K562 (cell line): ENCODE data around the gene CREB5. TPM values are rescaled to one million over a fixed set of nuclear protein-coding genes. Genes with fewer than 3 reads are reported as not detected.

ENCODE experiments used
- ATAC-seq: fragments of 200-7000 bp; cut with Tn5 transposase; 3 replicates; pipeline ENCODE4 v1.9.1; 2020; ENCODE audit warnings: moderate library complexity
- BruUV-seq: library from RNA; stranded (reverse); fragments of 400-500 nt; replicated peaks from 2 replicates; lab custom pipeline; 2021; lab: Mats Ljungman, UMichigan
- CTCF ChIA-PET: fragments of 300-600 bp; formaldehyde crosslinking; extraction: SDS; loops from one replicate; lab custom pipeline; 2021; ENCODE audit warnings: low intra/inter-chr PET ratio; lab: Yijun Ruan, JAX
- POLR2A ChIA-PET: fragments of 300-600, 350-650 bp; sonication (Branson Sonifier 250); formaldehyde crosslinking; extraction: SDS; loops from one replicate; lab custom pipeline; 2021; ENCODE audit warnings: antibody characterized with exemption, inconsistent platforms; lab: Yijun Ruan, JAX
- DNase-seq, 4 experiments: peaks; one replicate each; pipeline versions ENCODE4 v3.0.0 to v3.0.0-alpha.2; 2011 to 2018; ENCODE audit warnings: low spot score in 3 of 4, mixed read lengths in 3 of 4; ENCODE audit errors: extremely low read depth in 1 of 4
- FAIRE-seq: peaks from 2 replicates; lab custom pipeline; 2011; peaks lifted over from hg19 to GRCh38; lab: Jason Lieb, UNC
- H2AFZ ChIP-seq: 2 replicates; pipeline ENCODE4 v1.6.0; 2011; ENCODE audit warnings: low read depth, low read length, control low read depth, inconsistent platforms
- H3K27ac ChIP-seq: fragments of 200-600 bp; 3 replicates; pipeline ENCODE4 v1.8.0; 2011; ENCODE audit warnings: low read depth, mild to moderate bottlenecking, control low read depth, inconsistent platforms, low read length, moderate library complexity, mixed read lengths; ENCODE audit errors: extremely low read depth
- H3K27me3 ChIP-seq, 2 experiments: fragments of 300-600 bp in 1 of 2; 2 replicates in 1 of 2; 3 replicates in 1 of 2; pipeline versions ENCODE4 v1.6.0 to v1.8.0; 2011; ENCODE audit warnings: inconsistent platforms in 2 of 2, low read length in 2 of 2, mild to moderate bottlenecking in 1 of 2, mixed read lengths in 1 of 2, moderate library complexity in 1 of 2; ENCODE audit not compliant: control insufficient read depth in 2 of 2, insufficient read depth in 2 of 2
- H3K36me3 ChIP-seq: fragments of 300-600 bp; 3 replicates; pipeline ENCODE4 v1.8.0; 2011; ENCODE audit warnings: mild to moderate bottlenecking, low read length, inconsistent platforms; ENCODE audit not compliant: control insufficient read depth, insufficient read depth
- H3K4me1 ChIP-seq, 2 experiments: fragments of 200-600 bp in 1 of 2; replicated peaks in 1 of 2; 2 replicates in 1 of 2; 3 replicates in 1 of 2; pipeline versions ENCODE4 v1.5.1 to v1.8.0; 2011; ENCODE audit warnings: inconsistent platforms in 2 of 2, low read length in 2 of 2, mild to moderate bottlenecking in 1 of 2, mixed read lengths in 1 of 2, moderate library complexity in 1 of 2; ENCODE audit not compliant: control insufficient read depth in 2 of 2, insufficient read depth in 2 of 2
- H3K4me2 ChIP-seq: 2 replicates; pipeline ENCODE4 v1.6.1; 2011; ENCODE audit warnings: low read length, control low read depth, inconsistent platforms, mixed read lengths; ENCODE audit not compliant: insufficient read depth
- H3K4me3 ChIP-seq: fragments of 200-600 bp; sonication (generic), shearing (Covaris generic); 2 replicates; pipeline ENCODE4 v1.5.1; 2016; ENCODE audit warnings: control low read depth, inconsistent platforms
- H3K79me2 ChIP-seq: fragments of 200-600 bp; 3 replicates; pipeline ENCODE4 v1.8.0; 2011; ENCODE audit warnings: low read length, inconsistent platforms; ENCODE audit not compliant: control insufficient read depth, insufficient read depth
- H3K9ac ChIP-seq, 2 experiments: 2 replicates each; pipeline versions ENCODE4 v1.6.0 to v1.6.1; 2011; ENCODE audit warnings: low read depth in 2 of 2, low read length in 2 of 2, control low read depth in 1 of 2, inconsistent platforms in 1 of 2, mild to moderate bottlenecking in 1 of 2, mixed read lengths in 1 of 2; ENCODE audit not compliant: insufficient read depth in 1 of 2
- H3K9me1 ChIP-seq: one replicate; pipeline ENCODE4 v1.6.0; 2011; ENCODE audit warnings: inconsistent platforms, mild to moderate bottlenecking, low read length, moderate library complexity; ENCODE audit not compliant: control insufficient read depth, insufficient read depth
- H3K9me3 ChIP-seq: replicated peaks from 2 replicates; pipeline ENCODE4 v1.5.1; 2011; ENCODE audit warnings: low read depth, low read length, inconsistent platforms; ENCODE audit not compliant: control insufficient read depth, insufficient read depth
- H4K20me1 ChIP-seq: replicated peaks from 2 replicates; pipeline ENCODE4 v1.6.1; 2011; ENCODE audit warnings: low read length, inconsistent platforms, mixed read lengths; ENCODE audit not compliant: control insufficient read depth, insufficient read depth
- E2F3 ChIP-seq: fragments of 250-450 bp; sonication (Bioruptor Pico); IDR thresholded peaks from 2 replicates; pipeline ENCODE4 v1.4.0; 2020; ENCODE audit warnings: mild to moderate bottlenecking
- HES1 ChIP-seq: fragments of 450-650 bp; IDR thresholded peaks from 2 replicates; pipeline ENCODE4 v1.6.1; 2016; ENCODE audit warnings: low read depth, mild to moderate bottlenecking, moderate library complexity
- MEIS2 ChIP-seq: fragments of 450-650 bp; IDR thresholded peaks from 2 replicates; pipeline ENCODE4 v1.6.1; 2014; ENCODE audit warnings: mild to moderate bottlenecking; ENCODE audit not compliant: partially characterized antibody
- TAF15 ChIP-seq: fragments of 200-400 bp; formaldehyde crosslinking; IDR thresholded peaks from 2 replicates; pipeline ENCODE4 v1.6.1; 2017; ENCODE audit warnings: mild to moderate bottlenecking, low read depth, low read length, moderate library complexity
- WGBS: fragments of 100-300 bp; shearing (Covaris generic); methylation state at CpG from one replicate; pipeline ENCODE4 v1.1.6; 2016; ENCODE audit warnings: low coverage, mixed read lengths; ENCODE audit not compliant: insufficient coverage; ENCODE audit errors: missing lambda C conversion rate; 5-methylcytosine and 5-hydroxymethylcytosine counted together
- in situ Hi-C: fragments of 300-500 bp; cut with MboI; formaldehyde crosslinking; loops from 4 replicates; pipeline ENCODE4 v1.15.0; 2018; ENCODE audit warnings: inconsistent platforms, mixed read lengths
- intact Hi-C: fragments of 100-400 bp; cut with micrococcal nuclease; formaldehyde crosslinking; loops from 2 replicates; pipeline ENCODE4 v1.14.2; 2022
- polyA plus RNA-seq, 8 experiments: library from polyadenylated mRNA; depleted of rRNA in 4 of 8; stranded (reverse) in 5 of 8; unstranded in 3 of 8; fragments of >200 nt; fragmentation: Nextera tagmentation in 2 of 8; fragmentation: Illumina TruSeq in 1 of 8; extraction: Ambion mirVana in 2 of 8; extraction: Trizol in 1 of 8; gene quantifications; 2 replicates each; pipeline versions ENCODE4 v1.2.1 to v1.2.3, GENCODE V29; 2011 to 2014; ENCODE audit warnings: inconsistent platforms in 1 of 8, missing spikeins in 1 of 8
- total RNA-seq, 7 experiments: library from RNA; depleted of rRNA in 6 of 7; stranded (reverse); fragments of >200 nt in 6 of 7; fragmentation: Illumina TruSeq in 2 of 7; extraction: Trizol in 2 of 7; gene quantifications; 2 replicates each; pipeline versions ENCODE4 v1.2.1 to v1.2.3, GENCODE V29; 2011 to 2021; ENCODE audit warnings: low replicate concordance in 1 of 7
- TF ChIP-seq, protein P1 (sequence below): IDR thresholded peaks from 2 replicates; pipeline ENCODE4 v1.6.1; 2012; ENCODE audit warnings: low read depth, low read length, improper control_type of control experiment, borderline replicate concordance

Gene CREB5
- total and polyA plus RNA-seq, 9 of the 15 experiments (the other 6 are each of a cell fraction or from before 2014, with no cell fraction given) = 0.33 to 6.4 (median 1.8) TPM

GRCh38 chr7:28631995-28632394 is 219.7 kb downstream of the CREB5 start:
- no peak for FAIRE-seq
- POLR2A ChIA-PET = no interaction called here
- no TSS peak for BruUV-seq
- no peaks in the 10 kb centered on the region for H3K27me3 ChIP-seq
- intact Hi-C loops (no loop called here), in situ Hi-C loops (no loop called here)
- ATAC-seq = no peak
- no peak for DNase-seq
- TF ChIP-seq MEIS2 (no peak), E2F3 (no peak), HES1 (no peak), TAF15 (no peak)
- TF ChIP-seq, protein P1, sequence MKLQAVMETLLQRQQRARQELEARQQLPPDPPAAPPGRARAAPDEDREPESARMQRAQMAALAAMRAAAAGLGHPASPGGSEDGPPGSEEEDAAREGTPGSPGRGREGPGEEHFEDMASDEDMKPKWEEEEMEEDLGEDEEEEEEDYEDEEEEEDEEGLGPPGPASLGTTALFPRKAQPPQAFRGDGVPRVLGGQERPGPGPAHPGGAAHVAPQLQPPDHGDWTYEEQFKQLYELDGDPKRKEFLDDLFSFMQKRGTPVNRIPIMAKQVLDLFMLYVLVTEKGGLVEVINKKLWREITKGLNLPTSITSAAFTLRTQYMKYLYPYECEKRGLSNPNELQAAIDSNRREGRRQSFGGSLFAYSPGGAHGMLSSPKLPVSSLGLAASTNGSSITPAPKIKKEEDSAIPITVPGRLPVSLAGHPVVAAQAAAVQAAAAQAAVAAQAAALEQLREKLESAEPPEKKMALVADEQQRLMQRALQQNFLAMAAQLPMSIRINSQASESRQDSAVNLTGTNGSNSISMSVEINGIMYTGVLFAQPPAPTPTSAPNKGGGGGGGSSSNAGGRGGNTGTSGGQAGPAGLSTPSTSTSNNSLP = no peak
- TF ChIP-seq, all 486 proteins: peak for 0
- Histone ChIP-seq H3K36me3 (no peaks in the 10 kb centered on the region), H3K4me3 (no peak overlapping the region), H2AFZ (no peak overlapping the region), H3K27ac (no peak overlapping the region), H3K4me1 (no peaks in the 10 kb centered on the region), H3K79me2 (no peaks in the 10 kb centered on the region), H3K9ac (no peak overlapping the region), H3K9me3 (no peaks in the 10 kb centered on the region), H3K9me1 (no peaks in the 10 kb centered on the region), H3K4me2 (no peak overlapping the region), H4K20me1 (0 out of 2 replicates have a peak, but pooled peaks cover 4% of the 10 kb centered on the region)
- CTCF ChIA-PET = no interaction called here
- WGBS = 0% methylated on average over 2 of the region's 2 CpGs
